ENCODE data around the gene MYT1. TPM values are rescaled to one million over a fixed set of nuclear protein-coding genes. Genes with fewer than 3 reads are reported as not detected.

The MYT1 gene
- total RNA-seq, 1 experiment from 2014 or later = 0.69 TPM

- Histone ChIP-seq H3K4me3 (ENCODE audit: insufficient read depth, low read depth, low read length) (no peak overlapping the region), H3K36me3 (replicated peaks; ENCODE audit: control insufficient read depth, insufficient read depth, low read length) (no peaks in the 10 kb centered on the region), H3K27me3 (ENCODE audit: control insufficient read depth, insufficient read depth, low read length) (no peaks in the 10 kb centered on the region)
- DNase-seq = no peak
Observed at GRCh38 chr20:64258071-64258823, 94.0 kb downstream of the MYT1 start.

GRCh38 chr20:64260239-64260638, 96.0 kb downstream of the MYT1 start:
- no peak for DNase-seq

GRCh38 chr20:64261138-64261537, 96.9 kb downstream of the MYT1 start:
- DNase-seq = no peak
- Histone ChIP-seq H3K36me3 (replicated peaks; ENCODE audit: control insufficient read depth, insufficient read depth, low read length) (no peaks in the 10 kb centered on the region; the same call in 1 of the 2 replicates), H3K4me3 (ENCODE audit: insufficient read depth, low read depth, low read length) (no peak overlapping the region), H3K27me3 (ENCODE audit: control insufficient read depth, insufficient read depth, low read length) (no peaks in the 10 kb centered on the region)

More at GRCh38 chr20:64260239-64260638, 96.0 kb downstream of the MYT1 start:
- Histone ChIP-seq H3K4me3 (ENCODE audit: insufficient read depth, low read depth, low read length) (no peak overlapping the region), H3K27me3 (ENCODE audit: control insufficient read depth, insufficient read depth, low read length) (no peaks in the 10 kb centered on the region), H3K36me3 (replicated peaks; ENCODE audit: control insufficient read depth, insufficient read depth, low read length) (no peaks in the 10 kb centered on the region; the same call in 1 of the 2 replicates)

GRCh38 chr20:64264091-64264490, 99.8 kb downstream of the MYT1 start:
- Histone ChIP-seq H3K36me3 (replicated peaks; ENCODE audit: control insufficient read depth, insufficient read depth, low read length) (no peaks in the 10 kb centered on the region; the same call in 1 of the 2 replicates), H3K27me3 (ENCODE audit: control insufficient read depth, insufficient read depth, low read length) (no peaks in the 10 kb centered on the region), H3K4me3 (ENCODE audit: insufficient read depth, low read depth, low read length) (no peak overlapping the region)
- no peak for DNase-seq

- Histone ChIP-seq H3K36me3 (replicated peaks; ENCODE audit: control insufficient read depth, insufficient read depth, low read length) (no peaks in the 10 kb centered on the region; the same call in 1 of the 2 replicates), H3K27me3 (ENCODE audit: control insufficient read depth, insufficient read depth, low read length) (no peaks in the 10 kb centered on the region), H3K4me3 (ENCODE audit: insufficient read depth, low read depth, low read length) (no peak overlapping the region)
- no peak for DNase-seq
Observed at GRCh38 chr20:64265201-64265600, 100.9 kb downstream of the MYT1 start.

GRCh38 chr20:64266988-64267387, 102.7 kb downstream of the MYT1 start:
- Histone ChIP-seq H3K4me3 (ENCODE audit: insufficient read depth, low read depth, low read length) (no peak overlapping the region), H3K36me3 (replicated peaks; ENCODE audit: control insufficient read depth, insufficient read depth, low read length) (no peaks in the 10 kb centered on the region; the same call in 1 of the 2 replicates), H3K27me3 (ENCODE audit: control insufficient read depth, insufficient read depth, low read length) (no peaks in the 10 kb centered on the region)
- no peak for DNase-seq

- no peaks in the 10 kb centered on the region for H3K27me3 ChIP-seq (ENCODE audit: control insufficient read depth, insufficient read depth, low read length)
- peak; percentile 47 for DNase-seq
- no peaks in the 10 kb centered on the region; the same call in 1 of the 2 replicates for H3K36me3 ChIP-seq (replicated peaks; ENCODE audit: control insufficient read depth, insufficient read depth, low read length)
- H3K4me3 ChIP-seq (ENCODE audit: insufficient read depth, low read depth, low read length) = no peak overlapping the region
Observed at GRCh38 chr20:64268174-64268573, 103.9 kb downstream of the MYT1 start.

GRCh38 chr20:64269604-64270411, 105.6 kb downstream of the MYT1 start:
- Histone ChIP-seq H3K4me3 (ENCODE audit: insufficient read depth, low read depth, low read length) (no peak overlapping the region), H3K36me3 (replicated peaks; ENCODE audit: control insufficient read depth, insufficient read depth, low read length) (no peaks in the 10 kb centered on the region; the same call in 1 of the 2 replicates), H3K27me3 (ENCODE audit: control insufficient read depth, insufficient read depth, low read length) (no peaks in the 10 kb centered on the region)
- no peak for DNase-seq

- H3K4me3 ChIP-seq (ENCODE audit: insufficient read depth, low read depth, low read length) = no peak overlapping the region
- H3K36me3 ChIP-seq (replicated peaks; ENCODE audit: control insufficient read depth, insufficient read depth, low read length) = no peaks in the 10 kb centered on the region; the same call in 1 of the 2 replicates
- no peaks in the 10 kb centered on the region for H3K27me3 ChIP-seq (ENCODE audit: control insufficient read depth, insufficient read depth, low read length)
- no peak for DNase-seq
Observed at GRCh38 chr20:64271636-64272035, 107.4 kb downstream of the MYT1 start.

GRCh38 chr20:64273109-64273508, 108.9 kb downstream of the MYT1 start:
- DNase-seq = no peak
- Histone ChIP-seq H3K27me3 (ENCODE audit: control insufficient read depth, insufficient read depth, low read length) (no peaks in the 10 kb centered on the region), H3K36me3 (replicated peaks; ENCODE audit: control insufficient read depth, insufficient read depth, low read length) (no peaks in the 10 kb centered on the region; the same call in 1 of the 2 replicates), H3K4me3 (ENCODE audit: insufficient read depth, low read depth, low read length) (no peak overlapping the region)

- Histone ChIP-seq H3K4me3 (ENCODE audit: insufficient read depth, low read depth, low read length) (no peak overlapping the region), H3K27me3 (ENCODE audit: control insufficient read depth, insufficient read depth, low read length) (no peaks in the 10 kb centered on the region), H3K36me3 (replicated peaks; ENCODE audit: control insufficient read depth, insufficient read depth, low read length) (no peaks in the 10 kb centered on the region; the same call in 1 of the 2 replicates)
- DNase-seq = no peak
Observed at GRCh38 chr20:64276817-64277216, 112.6 kb downstream of the MYT1 start.

- Histone ChIP-seq H3K27me3 (ENCODE audit: control insufficient read depth, insufficient read depth, low read length) (no peaks in the 10 kb centered on the region), H3K36me3 (replicated peaks; ENCODE audit: control insufficient read depth, insufficient read depth, low read length) (no peaks in the 10 kb centered on the region; the same call in 1 of the 2 replicates), H3K4me3 (ENCODE audit: insufficient read depth, low read depth, low read length) (no peak overlapping the region)
- DNase-seq = no peak
Observed at GRCh38 chr20:64277571-64278316, 113.5 kb downstream of the MYT1 start.

GRCh38 chr20:64278317-64278681, 114.0 kb downstream of the MYT1 start:
- Histone ChIP-seq H3K36me3 (replicated peaks; ENCODE audit: control insufficient read depth, insufficient read depth, low read length) (no peaks in the 10 kb centered on the region; the same call in 1 of the 2 replicates), H3K27me3 (ENCODE audit: control insufficient read depth, insufficient read depth, low read length) (no peaks in the 10 kb centered on the region), H3K4me3 (ENCODE audit: insufficient read depth, low read depth, low read length) (no peak overlapping the region)
- no peak for DNase-seq

GRCh38 chr20:64279826-64280459, 115.7 kb downstream of the MYT1 start:
- no peak for DNase-seq
- Histone ChIP-seq H3K4me3 (ENCODE audit: insufficient read depth, low read depth, low read length) (no peak overlapping the region), H3K36me3 (replicated peaks; ENCODE audit: control insufficient read depth, insufficient read depth, low read length) (no peaks in the 10 kb centered on the region), H3K27me3 (ENCODE audit: control insufficient read depth, insufficient read depth, low read length) (no peaks in the 10 kb centered on the region)

All from H7 (cell line).